ENCODE results near the gene MYBPC2. TPM values are rescaled to one million over a fixed set of nuclear protein-coding genes. Genes with fewer than 3 reads are reported as not detected.

Gene MYBPC2
- total and polyA plus RNA-seq, 9 of the 15 experiments (the other 6 are each of a cell fraction or from before 2014, with no cell fraction given): 0.01 to 0.14 (median 0.04) TPM; not detected in 6

DNA sequence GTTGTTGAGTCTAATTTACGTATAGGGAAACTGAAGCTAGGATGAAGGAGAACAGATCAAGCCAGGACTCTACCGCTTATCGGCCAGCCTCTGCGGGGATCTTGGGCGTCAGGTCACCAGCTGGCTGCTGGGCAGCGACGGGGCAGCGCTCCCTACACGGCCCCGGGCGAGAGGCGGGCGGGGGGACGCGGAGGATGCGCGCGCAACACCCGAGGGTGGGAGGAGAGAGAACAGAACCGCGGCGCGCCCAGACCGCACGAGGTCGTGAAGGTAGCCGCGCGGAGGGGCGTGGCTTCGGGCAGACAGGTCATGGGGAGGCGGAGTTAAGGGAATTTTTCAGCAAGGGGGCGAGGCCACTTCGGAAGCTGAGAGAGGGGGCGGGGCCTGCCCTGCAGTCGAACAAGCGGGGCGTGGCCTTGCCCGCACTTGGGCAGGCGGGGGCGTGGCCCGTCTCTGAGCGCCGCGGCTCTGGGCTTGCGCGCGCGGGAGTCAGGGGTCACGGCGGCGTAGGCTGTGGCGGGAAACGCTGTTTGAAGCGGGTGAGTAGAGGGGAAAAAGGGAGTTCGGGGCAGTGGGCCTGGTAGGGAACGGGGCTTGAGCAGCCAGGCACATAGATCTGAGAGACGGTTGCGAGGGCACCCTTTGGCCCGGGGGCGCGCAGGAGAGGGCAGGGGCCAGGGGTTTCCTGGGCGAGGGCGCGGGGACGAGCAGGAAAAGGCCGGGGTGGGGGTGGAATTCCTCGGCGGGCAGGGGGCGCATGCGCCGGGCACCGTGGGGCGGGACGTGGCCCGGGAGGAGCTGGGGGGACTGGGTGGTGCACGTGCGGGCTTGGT lies 48.6 kb upstream of the MYBPC2 start, which contains the start of gene POLD1 (continued):
- peak; percentile 79 for TF ChIP-seq TBP (optimal IDR thresholded peaks at IDR 0.05; ENCODE audit: low read depth, low read length)
- TF ChIP-seq BHLHE40 (IDR thresholded peaks at IDR 0.05; ENCODE audit: low read length): peak; percentile 92; the same call in 1 of the 2 replicates
- TF ChIP-seq ZNF79 (CRISPR knock-in tag; IDR thresholded peaks at IDR 0.05; ENCODE audit: low read depth): no peak
- peak; percentile 47; the same call in 1 of the 2 replicates for TF ChIP-seq NR2F6 (CRISPR knock-in tag; IDR thresholded peaks at IDR 0.05)
- TF ChIP-seq U2AF2 (optimal IDR thresholded peaks at IDR 0.05; ENCODE audit: low read depth, low read length): no peak
- TF ChIP-seq KLF10 (CRISPR knock-in tag; IDR thresholded peaks at IDR 0.05): peak; percentile 79
- peak; percentile 71 for TF ChIP-seq CREM (IDR thresholded peaks at IDR 0.05; ENCODE audit: low read depth)
- TF ChIP-seq FIP1L1 (IDR thresholded peaks at IDR 0.05; ENCODE audit: low read depth, low read length, poor library complexity, severe bottlenecking): peak; percentile 81
- TF ChIP-seq ZBTB11 (CRISPR knock-in tag; IDR thresholded peaks at IDR 0.05): peak in 1 of 3 experiments; percentile 67; a peak in 1 of 6 replicates
- peak; percentile 38; the same call in 1 of the 2 replicates for TF ChIP-seq ZBTB7A (IDR thresholded peaks at IDR 0.05; ENCODE audit: borderline replicate concordance, control insufficient read depth, low read depth, low read length)
- TF ChIP-seq, protein P1, sequence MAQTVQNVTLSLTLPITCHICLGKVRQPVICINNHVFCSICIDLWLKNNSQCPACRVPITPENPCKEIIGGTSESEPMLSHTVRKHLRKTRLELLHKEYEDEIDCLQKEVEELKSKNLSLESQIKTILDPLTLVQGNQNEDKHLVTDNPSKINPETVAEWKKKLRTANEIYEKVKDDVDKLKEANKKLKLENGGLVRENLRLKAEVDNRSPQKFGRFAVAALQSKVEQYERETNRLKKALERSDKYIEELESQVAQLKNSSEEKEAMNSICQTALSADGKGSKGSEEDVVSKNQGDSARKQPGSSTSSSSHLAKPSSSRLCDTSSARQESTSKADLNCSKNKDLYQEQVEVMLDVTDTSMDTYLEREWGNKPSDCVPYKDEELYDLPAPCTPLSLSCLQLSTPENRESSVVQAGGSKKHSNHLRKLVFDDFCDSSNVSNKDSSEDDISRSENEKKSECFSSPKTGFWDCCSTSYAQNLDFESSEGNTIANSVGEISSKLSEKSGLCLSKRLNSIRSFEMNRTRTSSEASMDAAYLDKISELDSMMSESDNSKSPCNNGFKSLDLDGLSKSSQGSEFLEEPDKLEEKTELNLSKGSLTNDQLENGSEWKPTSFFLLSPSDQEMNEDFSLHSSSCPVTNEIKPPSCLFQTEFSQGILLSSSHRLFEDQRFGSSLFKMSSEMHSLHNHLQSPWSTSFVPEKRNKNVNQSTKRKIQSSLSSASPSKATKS (CRISPR knock-in tag; IDR thresholded peaks at IDR 0.05): 0 out of 2 replicates have a peak, but pooled peaks have one; percentile 8
- no peak for TF ChIP-seq CBX8 (IDR thresholded peaks at IDR 0.05; ENCODE audit: borderline replicate concordance, extremely low read depth, low read depth, low read length, poor library complexity, severe bottlenecking)
- no peak for TF ChIP-seq ZC3H11A (IDR thresholded peaks at IDR 0.05; ENCODE audit: low read depth, low read length)
- TF ChIP-seq KLF6 (CRISPR knock-in tag; IDR thresholded peaks at IDR 0.05; ENCODE audit: borderline replicate concordance): no peak
- TF ChIP-seq HLTF (IDR thresholded peaks at IDR 0.05): 0 out of 2 replicates have a peak, but pooled peaks have one; percentile 30
- no peak for TF ChIP-seq ZNF589 (CRISPR knock-in tag; IDR thresholded peaks at IDR 0.05; ENCODE audit: low read depth)
- peak; percentile 40; the same call in 1 of the 2 replicates for TF ChIP-seq HMG20A (CRISPR knock-in tag; conservative IDR thresholded peaks at IDR 0.05)
- TF ChIP-seq ZNF143 (CRISPR knock-in tag; IDR thresholded peaks at IDR 0.05): no peak
- TF ChIP-seq SMAD3 (CRISPR knock-in tag; conservative IDR thresholded peaks at IDR 0.05): 0 out of 2 replicates have a peak, but pooled peaks have one; percentile 16
- no peak for TF ChIP-seq KDM1A (IDR thresholded peaks at IDR 0.05)
- TF ChIP-seq LEF1 (IDR thresholded peaks at IDR 0.05): no peak

All from K562 (cell line).